Astrocyte (in vitro differentiated cells and primary cell): Measurements from ENCODE around the gene GKN2. TPM values are rescaled to one million over a fixed set of nuclear protein-coding genes. Genes with fewer than 3 reads are reported as not detected.

Experiments
- DNase-seq: peaks from one replicate; pipeline ENCODE4 v3.0.0-alpha.2; 2010; ENCODE audit warnings: low read depth
- FAIRE-seq: peaks from 2 replicates; lab custom pipeline; 2011; peaks lifted over from hg19 to GRCh38; lab: Jason Lieb, UNC
- H2AFZ ChIP-seq: 2 replicates; pipeline ENCODE4 v1.6.0; 2012; ENCODE audit warnings: low read depth, low read length, inconsistent platforms
- H3K27ac ChIP-seq: 2 replicates; pipeline ENCODE4 v1.5.1; 2011; ENCODE audit warnings: low read depth, low read length, inconsistent platforms
- H3K27me3 ChIP-seq: 2 replicates; pipeline ENCODE4 v1.6.0; 2011; ENCODE audit warnings: low read length, inconsistent platforms; ENCODE audit not compliant: insufficient read depth
- H3K36me3 ChIP-seq: 2 replicates; pipeline ENCODE4 v1.5.1; 2011; ENCODE audit warnings: low read length, inconsistent platforms; ENCODE audit not compliant: insufficient read depth
- H3K4me1 ChIP-seq: 2 replicates; pipeline ENCODE4 v1.5.1; 2011; ENCODE audit warnings: low read length, inconsistent platforms; ENCODE audit not compliant: insufficient read depth
- H3K4me2 ChIP-seq: 2 replicates; pipeline ENCODE4 v1.6.0; 2012; ENCODE audit warnings: low read length, inconsistent platforms
- H3K4me3 ChIP-seq: 2 replicates; pipeline ENCODE4 v1.5.1; 2011; ENCODE audit warnings: low read depth, mild to moderate bottlenecking, low read length, inconsistent platforms; ENCODE audit not compliant: insufficient read depth
- H3K79me2 ChIP-seq: 2 replicates; pipeline ENCODE4 v1.6.0; 2012; ENCODE audit warnings: mild to moderate bottlenecking, low read length, inconsistent platforms; ENCODE audit not compliant: insufficient read depth
- H3K9ac ChIP-seq: 2 replicates; pipeline ENCODE4 v1.6.0; 2012; ENCODE audit warnings: mild to moderate bottlenecking, low read length, inconsistent platforms
- H3K9me3 ChIP-seq: 2 replicates; pipeline ENCODE4 v1.5.1; 2012; ENCODE audit warnings: low read depth, mild to moderate bottlenecking, low read length, inconsistent platforms; ENCODE audit not compliant: insufficient read depth
- H4K20me1 ChIP-seq: 2 replicates; pipeline ENCODE4 v1.6.0; 2012; ENCODE audit warnings: low read length, inconsistent platforms; ENCODE audit not compliant: insufficient read depth
- H3K27ac Mint-ChIP-seq: one replicate; pipeline ENCODE4 v1.8.0; 2021; ENCODE audit warnings: mild to moderate bottlenecking, mixed read lengths; ENCODE audit not compliant: unreplicated experiment
- H3K27me3 Mint-ChIP-seq: one replicate; pipeline ENCODE4 v1.8.0; 2021; ENCODE audit warnings: low read depth, mixed read lengths; ENCODE audit not compliant: unreplicated experiment
- H3K36me3 Mint-ChIP-seq: one replicate; pipeline ENCODE4 v1.8.0; 2021; ENCODE audit warnings: low read depth, mixed read lengths; ENCODE audit not compliant: unreplicated experiment
- H3K4me1 Mint-ChIP-seq: one replicate; pipeline ENCODE4 v1.8.0; 2021; ENCODE audit warnings: low read depth, mixed read lengths; ENCODE audit not compliant: unreplicated experiment
- H3K4me3 Mint-ChIP-seq: one replicate; pipeline ENCODE4 v1.8.0; 2021; ENCODE audit warnings: mild to moderate bottlenecking, moderate library complexity, mixed read lengths; ENCODE audit not compliant: unreplicated experiment
- H3K9me3 Mint-ChIP-seq: one replicate; pipeline ENCODE4 v1.8.0; 2021; ENCODE audit warnings: mild to moderate bottlenecking, mixed read lengths; ENCODE audit not compliant: unreplicated experiment
- EZH2 ChIP-seq: IDR thresholded peaks from 2 replicates; pipeline ENCODE4 v1.6.1; 2012; ENCODE audit warnings: mild to moderate bottlenecking, low read length, inconsistent platforms; ENCODE audit not compliant: insufficient read depth
- total RNA-seq: library from RNA; stranded (reverse); gene quantifications from 2 replicates; pipeline ENCODE4 v1.2.1, GENCODE V29; 2021
- TF ChIP-seq, protein P1 (sequence below): IDR thresholded peaks from 2 replicates; pipeline ENCODE4 v1.5.1; 2011; ENCODE audit warnings: low read depth, mild to moderate bottlenecking, inconsistent platforms, low read length, moderate library complexity; ENCODE audit not compliant: insufficient read depth

The GKN2 gene
- total RNA-seq, 1 donor from 2014 or later, result not detected

DNA sequence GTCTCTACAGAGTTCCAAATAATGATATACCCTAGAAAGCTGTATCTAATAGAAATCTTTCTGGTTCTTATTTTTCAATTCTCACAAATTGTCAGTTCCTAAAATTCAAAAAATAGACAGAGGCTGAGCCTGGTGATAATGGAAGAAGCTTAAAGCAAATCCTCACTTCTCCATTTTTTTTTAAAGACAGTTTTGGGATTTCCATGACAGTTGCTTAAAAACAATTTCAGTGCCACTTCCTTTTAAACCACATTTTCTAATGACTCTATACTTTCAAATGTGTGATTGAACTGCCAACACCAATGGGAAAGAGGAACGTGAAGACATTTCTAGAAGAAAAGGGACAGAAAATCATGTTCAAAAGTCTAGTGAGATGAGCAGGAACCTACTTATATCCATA is 4.0 kb downstream of the GKN2 start:
- Histone ChIP-seq H3K9ac (no peak overlapping the region), H3K27me3 (no peaks in the 10 kb centered on the region), H3K79me2 (no peaks in the 10 kb centered on the region), H4K20me1 (no peaks in the 10 kb centered on the region), H2AFZ (no peak overlapping the region), H3K36me3 (no peaks in the 10 kb centered on the region), H3K27ac (no peak overlapping the region), H3K9me3 (no peaks in the 10 kb centered on the region), H3K4me1 (no peaks in the 10 kb centered on the region), H3K4me2 (no peak overlapping the region), H3K4me3 (no peak overlapping the region)
- H3K27me3 Mint-ChIP-seq, result peaks cover 2% of the 10 kb centered on the region
- H3K27ac Mint-ChIP-seq, result no peak overlapping the region
- H3K4me3 Mint-ChIP-seq, result no peak overlapping the region
- no peak for FAIRE-seq
- H3K4me1 Mint-ChIP-seq, result peaks cover 1% of the 10 kb centered on the region
- no peaks in the 10 kb centered on the region for H3K36me3 Mint-ChIP-seq
- TF ChIP-seq EZH2, result no peak
- TF ChIP-seq, protein P1, sequence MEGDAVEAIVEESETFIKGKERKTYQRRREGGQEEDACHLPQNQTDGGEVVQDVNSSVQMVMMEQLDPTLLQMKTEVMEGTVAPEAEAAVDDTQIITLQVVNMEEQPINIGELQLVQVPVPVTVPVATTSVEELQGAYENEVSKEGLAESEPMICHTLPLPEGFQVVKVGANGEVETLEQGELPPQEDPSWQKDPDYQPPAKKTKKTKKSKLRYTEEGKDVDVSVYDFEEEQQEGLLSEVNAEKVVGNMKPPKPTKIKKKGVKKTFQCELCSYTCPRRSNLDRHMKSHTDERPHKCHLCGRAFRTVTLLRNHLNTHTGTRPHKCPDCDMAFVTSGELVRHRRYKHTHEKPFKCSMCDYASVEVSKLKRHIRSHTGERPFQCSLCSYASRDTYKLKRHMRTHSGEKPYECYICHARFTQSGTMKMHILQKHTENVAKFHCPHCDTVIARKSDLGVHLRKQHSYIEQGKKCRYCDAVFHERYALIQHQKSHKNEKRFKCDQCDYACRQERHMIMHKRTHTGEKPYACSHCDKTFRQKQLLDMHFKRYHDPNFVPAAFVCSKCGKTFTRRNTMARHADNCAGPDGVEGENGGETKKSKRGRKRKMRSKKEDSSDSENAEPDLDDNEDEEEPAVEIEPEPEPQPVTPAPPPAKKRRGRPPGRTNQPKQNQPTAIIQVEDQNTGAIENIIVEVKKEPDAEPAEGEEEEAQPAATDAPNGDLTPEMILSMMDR, result no peak
- DNase-seq, result no peak
- peaks cover 2% of the 10 kb centered on the region for H3K9me3 Mint-ChIP-seq

- TF ChIP-seq EZH2, result no peak
- TF ChIP-seq, protein P1, result no peak
- Mint-ChIP-seq H3K4me3 (no peak overlapping the region), H3K36me3 (no peaks in the 10 kb centered on the region), H3K9me3 (peaks cover 2% of the 10 kb centered on the region), H3K27me3 (no peaks in the 10 kb centered on the region), H3K27ac (no peak overlapping the region), H3K4me1 (peaks cover 1% of the 10 kb centered on the region)
- Histone ChIP-seq H2AFZ (no peak overlapping the region), H3K4me1 (no peaks in the 10 kb centered on the region), H3K4me3 (no peak overlapping the region), H3K9ac (no peak overlapping the region), H3K36me3 (no peaks in the 10 kb centered on the region), H3K27me3 (no peaks in the 10 kb centered on the region), H3K79me2 (no peaks in the 10 kb centered on the region), H3K27ac (no peak overlapping the region), H3K4me2 (no peak overlapping the region), H4K20me1 (no peaks in the 10 kb centered on the region), H3K9me3 (no peaks in the 10 kb centered on the region)
- no peak for DNase-seq
- no peak for FAIRE-seq
These were observed 6.6 kb downstream of the GKN2 start for GRCh38 chr2:68946117-68946516.
